GM10266 (cell line): ENCODE measurements around the gene EED.

Experiments
- DNase-seq: peaks from one replicate; pipeline ENCODE4 v3.0.0; 2012; ENCODE audit errors: extremely low spot score
- CTCF ChIP-seq: IDR thresholded peaks from 2 replicates; pipeline ENCODE4 v1.5.1; 2012; ENCODE audit warnings: mild to moderate bottlenecking, low read depth; ENCODE audit not compliant: control insufficient read depth, insufficient read depth; ENCODE audit errors: missing control alignments

EED gene

GRCh38 chr11:86262387-86262786 is 17.8 kb downstream of the EED start:
- TF ChIP-seq CTCF = no peak
- DNase-seq = no peak

DNA sequence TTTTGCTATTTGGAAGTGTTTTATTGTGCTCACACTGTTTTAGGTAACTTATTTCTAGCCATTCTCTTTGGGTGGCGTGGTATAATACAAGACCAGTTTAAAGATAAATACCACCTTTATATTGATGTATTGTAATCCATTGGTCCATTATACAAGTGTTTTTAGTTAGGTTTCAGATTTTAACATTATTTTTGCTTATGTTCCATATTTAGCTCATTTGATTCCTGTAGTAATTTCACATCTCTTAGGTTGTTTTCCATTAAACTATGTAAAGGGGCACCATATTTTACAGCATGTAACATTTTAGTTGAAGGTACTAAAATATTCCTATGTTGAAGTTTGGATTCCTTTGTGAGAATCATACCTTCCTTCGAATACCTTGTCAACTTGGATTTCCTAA is 20.1 kb downstream of the EED start:
- TF ChIP-seq CTCF = no peak

GRCh38 chr11:86265194-86265593 is 20.6 kb downstream of the EED start:
- TF ChIP-seq CTCF = no peak
- DNase-seq = no peak

More for the DNA sequence above, 20.1 kb downstream of the EED start:
- no peak for DNase-seq

DNA sequence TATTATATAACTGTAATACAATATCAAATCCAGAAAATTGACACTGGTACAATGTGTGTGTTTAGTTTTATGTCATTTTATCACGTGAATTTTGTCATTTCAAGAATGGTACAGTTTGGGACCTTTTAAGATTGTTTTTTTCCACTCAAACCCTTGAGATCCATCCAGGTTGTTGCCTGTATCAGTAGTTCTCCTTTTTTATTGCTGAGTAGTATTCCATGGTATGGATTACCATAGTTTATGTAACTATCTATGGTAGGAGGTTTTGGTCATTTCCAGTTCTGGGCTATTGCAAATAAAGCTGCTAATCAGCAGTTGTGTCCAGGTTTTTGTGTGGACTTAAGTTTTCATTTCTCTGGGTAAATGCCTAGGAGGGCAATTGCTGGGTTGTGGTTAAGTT is 25.1 kb downstream of the EED start:
- no peak for TF ChIP-seq CTCF
- no peak for DNase-seq

DNA sequence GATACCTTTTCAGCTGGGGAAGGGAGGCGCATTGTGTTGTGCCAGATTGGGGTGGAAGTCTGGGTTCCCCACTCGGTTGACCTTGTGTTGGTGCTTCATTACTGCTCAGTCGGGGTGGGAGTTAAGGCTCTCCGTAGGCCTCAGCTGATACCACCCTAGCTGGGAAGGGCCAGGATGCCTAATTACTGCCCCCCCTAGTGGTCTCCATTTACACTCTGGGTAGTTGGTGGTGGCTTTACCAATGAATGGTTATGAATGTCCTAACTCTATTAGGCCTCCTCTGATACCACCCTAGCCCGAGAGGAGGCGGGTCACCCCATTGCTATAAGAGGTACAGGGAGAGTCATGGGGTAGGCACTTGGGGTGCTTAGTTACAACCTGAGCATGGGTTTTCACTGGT is 29.9 kb downstream of the EED start:
- peak; percentile 16 for TF ChIP-seq CTCF
- no peak for DNase-seq

GRCh38 chr11:86274999-86275398 is 30.4 kb downstream of the EED start:
- no peak for DNase-seq
- TF ChIP-seq CTCF = no peak

GRCh38 chr11:86275493-86276370 is 31.2 kb downstream of the EED start:
- TF ChIP-seq CTCF = no peak

More at GRCh38 chr11:86275493-86276370, 31.2 kb downstream of the EED start:
- no peak for DNase-seq
